ENCODE measurements around the gene EPHB1.

GRCh38 chr3:134797741-134798451 lies 2.8 kb downstream of the EPHB1 start:
- no peak for TF ChIP-seq POLR2A (IDR thresholded peaks at IDR 0.05; ENCODE audit: low read depth, low read length)
- no peak for TF ChIP-seq POLR2AphosphoS5 (IDR thresholded peaks at IDR 0.05; ENCODE audit: low read depth, low read length)
- no peak for TF ChIP-seq TAF1 (IDR thresholded peaks at IDR 0.05; ENCODE audit: low read depth, low read length)

All from GM12891 (cell line).